ENCODE measurements around the gene EGFL8. TPM values are rescaled to one million over a fixed set of nuclear protein-coding genes. Genes with fewer than 3 reads are reported as not detected.

Gene EGFL8
- total and polyA plus RNA-seq, 4 donors = 1.8 to 8.2 (median 1.9) TPM

DNA sequence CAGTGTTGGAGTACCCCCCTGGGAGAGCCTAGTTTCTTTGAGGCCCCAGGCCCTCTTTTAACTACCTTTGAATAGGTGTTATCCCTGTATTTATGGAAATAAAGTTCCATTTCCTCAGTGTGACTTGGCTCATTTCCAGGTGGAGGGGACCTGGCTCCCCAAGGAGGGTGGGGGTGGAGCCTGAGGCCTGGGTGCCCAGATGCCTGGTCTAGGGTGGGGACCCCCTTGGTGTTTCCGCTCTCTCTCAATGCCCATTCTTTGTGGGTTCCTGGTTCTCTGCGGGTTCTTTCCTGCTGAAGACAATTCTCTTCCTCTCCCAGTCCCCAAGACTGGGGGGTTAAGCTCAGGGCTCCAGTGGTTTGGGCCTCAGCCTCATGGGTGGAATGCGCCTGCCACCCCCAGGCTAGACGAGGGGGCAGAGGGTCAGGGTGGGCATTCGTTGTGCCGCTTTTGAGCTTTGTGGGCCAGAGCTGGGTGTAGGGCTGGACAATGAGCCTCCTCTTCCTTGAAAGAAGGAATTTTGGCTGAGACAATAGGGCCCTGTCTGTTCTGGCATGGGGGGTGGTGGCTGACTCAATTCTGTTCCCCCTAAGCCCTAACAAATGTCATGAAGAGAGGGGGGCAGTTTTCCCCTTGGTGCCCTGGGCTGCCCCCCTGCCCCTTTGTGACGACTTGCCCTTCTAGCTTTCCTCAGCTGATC is 686 bp upstream of the EGFL8 start:
- 92% methylated on average over 7 of the region's 7 CpGs for WGBS
- Histone ChIP-seq H3K4me1 (ENCODE audit: control insufficient read depth in 4 of 4, insufficient read depth in 4 of 4, low read length in 3 of 4) (no peaks in the 10 kb centered on the region), H3K9ac (ENCODE audit: low read depth in 1 of 2, low read length in 2 of 2) (no peak overlapping the region), H3K27me3 (ENCODE audit: control insufficient read depth in 4 of 4, insufficient read depth in 4 of 4, low read length in 3 of 4) (no peaks in the 10 kb centered on the region), H3K27ac (ENCODE audit: low read depth in 1 of 2, low read length in 2 of 2) (no peak overlapping the region), H3K36me3 (ENCODE audit: control insufficient read depth in 4 of 4, insufficient read depth in 3 of 4, low read depth in 1 of 4, low read length in 3 of 4) (peaks cover 3 to 17% (median 8%) of the 10 kb centered on the region in 4 donors), H3K4me3 (ENCODE audit: low read depth in 1 of 3, low read length in 3 of 3) (no peak overlapping the region), H3K9me3 (ENCODE audit: control insufficient read depth in 4 of 4, low read length in 3 of 4) (no peaks in the 10 kb centered on the region)
- TF ChIP-seq NR2F2 (IDR thresholded peaks at IDR 0.05) (no peak), JUND (IDR thresholded peaks at IDR 0.05) (no peak), RXRA (IDR thresholded peaks at IDR 0.05) (no peak), HNF4G (IDR thresholded peaks at IDR 0.05) (no peak), FOXA1 (IDR thresholded peaks at IDR 0.05) (no peak), RAD21 (IDR thresholded peaks at IDR 0.05) (no peak), GABPA (IDR thresholded peaks at IDR 0.05 in 1 of 2, conservative IDR thresholded peaks at IDR 0.05 in 1 of 2) (no peak), FOXA2 (IDR thresholded peaks at IDR 0.05) (no peak), TAF1 (conservative IDR thresholded peaks at IDR 0.05) (no peak)
- TF ChIP-seq, protein P1, sequence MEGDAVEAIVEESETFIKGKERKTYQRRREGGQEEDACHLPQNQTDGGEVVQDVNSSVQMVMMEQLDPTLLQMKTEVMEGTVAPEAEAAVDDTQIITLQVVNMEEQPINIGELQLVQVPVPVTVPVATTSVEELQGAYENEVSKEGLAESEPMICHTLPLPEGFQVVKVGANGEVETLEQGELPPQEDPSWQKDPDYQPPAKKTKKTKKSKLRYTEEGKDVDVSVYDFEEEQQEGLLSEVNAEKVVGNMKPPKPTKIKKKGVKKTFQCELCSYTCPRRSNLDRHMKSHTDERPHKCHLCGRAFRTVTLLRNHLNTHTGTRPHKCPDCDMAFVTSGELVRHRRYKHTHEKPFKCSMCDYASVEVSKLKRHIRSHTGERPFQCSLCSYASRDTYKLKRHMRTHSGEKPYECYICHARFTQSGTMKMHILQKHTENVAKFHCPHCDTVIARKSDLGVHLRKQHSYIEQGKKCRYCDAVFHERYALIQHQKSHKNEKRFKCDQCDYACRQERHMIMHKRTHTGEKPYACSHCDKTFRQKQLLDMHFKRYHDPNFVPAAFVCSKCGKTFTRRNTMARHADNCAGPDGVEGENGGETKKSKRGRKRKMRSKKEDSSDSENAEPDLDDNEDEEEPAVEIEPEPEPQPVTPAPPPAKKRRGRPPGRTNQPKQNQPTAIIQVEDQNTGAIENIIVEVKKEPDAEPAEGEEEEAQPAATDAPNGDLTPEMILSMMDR (IDR thresholded peaks at IDR 0.05; ENCODE audit: low read depth, low read length, missing input control) = no peak
- TF ChIP-seq, protein P2, sequence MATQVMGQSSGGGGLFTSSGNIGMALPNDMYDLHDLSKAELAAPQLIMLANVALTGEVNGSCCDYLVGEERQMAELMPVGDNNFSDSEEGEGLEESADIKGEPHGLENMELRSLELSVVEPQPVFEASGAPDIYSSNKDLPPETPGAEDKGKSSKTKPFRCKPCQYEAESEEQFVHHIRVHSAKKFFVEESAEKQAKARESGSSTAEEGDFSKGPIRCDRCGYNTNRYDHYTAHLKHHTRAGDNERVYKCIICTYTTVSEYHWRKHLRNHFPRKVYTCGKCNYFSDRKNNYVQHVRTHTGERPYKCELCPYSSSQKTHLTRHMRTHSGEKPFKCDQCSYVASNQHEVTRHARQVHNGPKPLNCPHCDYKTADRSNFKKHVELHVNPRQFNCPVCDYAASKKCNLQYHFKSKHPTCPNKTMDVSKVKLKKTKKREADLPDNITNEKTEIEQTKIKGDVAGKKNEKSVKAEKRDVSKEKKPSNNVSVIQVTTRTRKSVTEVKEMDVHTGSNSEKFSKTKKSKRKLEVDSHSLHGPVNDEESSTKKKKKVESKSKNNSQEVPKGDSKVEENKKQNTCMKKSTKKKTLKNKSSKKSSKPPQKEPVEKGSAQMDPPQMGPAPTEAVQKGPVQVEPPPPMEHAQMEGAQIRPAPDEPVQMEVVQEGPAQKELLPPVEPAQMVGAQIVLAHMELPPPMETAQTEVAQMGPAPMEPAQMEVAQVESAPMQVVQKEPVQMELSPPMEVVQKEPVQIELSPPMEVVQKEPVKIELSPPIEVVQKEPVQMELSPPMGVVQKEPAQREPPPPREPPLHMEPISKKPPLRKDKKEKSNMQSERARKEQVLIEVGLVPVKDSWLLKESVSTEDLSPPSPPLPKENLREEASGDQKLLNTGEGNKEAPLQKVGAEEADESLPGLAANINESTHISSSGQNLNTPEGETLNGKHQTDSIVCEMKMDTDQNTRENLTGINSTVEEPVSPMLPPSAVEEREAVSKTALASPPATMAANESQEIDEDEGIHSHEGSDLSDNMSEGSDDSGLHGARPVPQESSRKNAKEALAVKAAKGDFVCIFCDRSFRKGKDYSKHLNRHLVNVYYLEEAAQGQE (IDR thresholded peaks at IDR 0.05) = no peak
- no peak for DNase-seq (ENCODE audit: low spot score)

DNA sequence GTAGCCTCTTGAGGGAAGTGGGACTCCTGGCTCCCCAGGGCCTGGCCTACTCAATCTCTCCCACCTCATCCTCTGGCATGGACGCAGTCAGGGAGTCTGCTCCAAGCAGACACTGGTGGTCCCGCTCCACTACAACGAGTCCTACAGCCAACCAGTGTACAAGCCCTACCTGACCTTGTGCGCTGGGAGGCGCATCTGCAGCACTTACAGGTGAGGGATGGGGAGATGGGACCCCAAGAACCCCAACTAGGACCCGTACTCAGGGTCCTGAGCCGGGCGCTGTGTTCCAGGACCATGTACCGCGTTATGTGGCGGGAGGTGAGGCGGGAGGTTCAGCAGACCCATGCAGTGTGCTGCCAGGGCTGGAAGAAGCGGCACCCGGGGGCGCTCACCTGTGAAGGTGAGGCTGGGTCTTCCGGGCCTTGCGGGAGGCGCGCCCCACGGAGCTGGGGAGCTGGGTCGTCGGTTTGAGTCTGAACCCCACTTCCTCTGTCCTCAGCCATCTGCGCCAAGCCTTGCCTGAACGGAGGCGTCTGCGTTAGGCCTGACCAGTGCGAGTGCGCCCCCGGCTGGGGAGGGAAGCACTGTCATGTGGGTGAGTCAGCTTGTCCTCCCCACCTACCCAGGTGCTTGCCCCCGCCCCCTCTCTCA is 2.1 kb downstream of the EGFL8 start:
- no peak for DNase-seq (ENCODE audit: low spot score)
- no peaks in the 10 kb centered on the region for H3K27me3 ChIP-seq (ENCODE audit: control insufficient read depth in 4 of 4, insufficient read depth in 4 of 4, low read length in 3 of 4)
- H3K4me3 ChIP-seq (ENCODE audit: low read depth in 1 of 3, low read length in 3 of 3) = no peak overlapping the region
- no peaks in the 10 kb centered on the region for H3K9me3 ChIP-seq (ENCODE audit: control insufficient read depth in 4 of 4, low read length in 3 of 4)
- peaks cover 7 to 35% (median 12%) of the 10 kb centered on the region in 4 donors for H3K36me3 ChIP-seq (ENCODE audit: control insufficient read depth in 4 of 4, insufficient read depth in 3 of 4, low read depth in 1 of 4, low read length in 3 of 4)
- no peak overlapping the region for H3K27ac ChIP-seq (ENCODE audit: low read depth in 1 of 2, low read length in 2 of 2)
- H3K4me1 ChIP-seq (ENCODE audit: control insufficient read depth in 4 of 4, insufficient read depth in 4 of 4, low read length in 3 of 4) = no peaks in the 10 kb centered on the region
- no peak overlapping the region for H3K9ac ChIP-seq (ENCODE audit: low read depth in 1 of 2, low read length in 2 of 2)
- TF ChIP-seq NR2F2 (IDR thresholded peaks at IDR 0.05) (no peak), EGR1 (IDR thresholded peaks at IDR 0.05; ENCODE audit: low read depth in 2 of 2) (no peak), RXRA (IDR thresholded peaks at IDR 0.05) (no peak), GABPA (IDR thresholded peaks at IDR 0.05 in 1 of 2, conservative IDR thresholded peaks at IDR 0.05 in 1 of 2) (no peak), HNF4A (conservative IDR thresholded peaks at IDR 0.05) (no peak), JUND (IDR thresholded peaks at IDR 0.05) (no peak)
- TF ChIP-seq, protein P3, sequence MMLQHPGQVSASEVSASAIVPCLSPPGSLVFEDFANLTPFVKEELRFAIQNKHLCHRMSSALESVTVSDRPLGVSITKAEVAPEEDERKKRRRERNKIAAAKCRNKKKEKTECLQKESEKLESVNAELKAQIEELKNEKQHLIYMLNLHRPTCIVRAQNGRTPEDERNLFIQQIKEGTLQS (IDR thresholded peaks at IDR 0.05) = no peak
- TF ChIP-seq, protein P2 (IDR thresholded peaks at IDR 0.05) = no peak
- WGBS = 92% methylated on average over 30 of the region's 30 CpGs
